HG02763 (cell line): ENCODE data around the gene DPYSL3.

Experiments
- ATAC-seq: cut with Tn5 transposase; IDR thresholded peaks from one replicate; pipeline ENCODE4 v1.9.1; 2021; ENCODE audit warnings: mild to moderate bottlenecking, moderate library complexity; ENCODE audit not compliant: unreplicated experiment

The DPYSL3 gene

GRCh38 chr5:147441191-147441695 is 68.6 kb downstream of the DPYSL3 start:
- ATAC-seq = no peak

GRCh38 chr5:147439254-147439653 is 70.6 kb downstream of the DPYSL3 start:
- no peak for ATAC-seq

- ATAC-seq = no peak
Measured at GRCh38 chr5:147437161-147437596, 72.7 kb downstream of the DPYSL3 start.

GRCh38 chr5:147436596-147436995 is 73.3 kb downstream of the DPYSL3 start:
- ATAC-seq = peak; percentile 56

GRCh38 chr5:147434049-147434448 is 75.8 kb downstream of the DPYSL3 start:
- no peak for ATAC-seq

- ATAC-seq = no peak
Measured at GRCh38 chr5:147432323-147432722, 77.5 kb downstream of the DPYSL3 start.

GRCh38 chr5:147431586-147431985 is 78.3 kb downstream of the DPYSL3 start:
- no peak for ATAC-seq

- ATAC-seq = no peak
Measured at GRCh38 chr5:147430628-147431027, 79.2 kb downstream of the DPYSL3 start.

GRCh38 chr5:147427521-147428401 is 82.1 kb downstream of the DPYSL3 start:
- ATAC-seq = no peak

- no peak for ATAC-seq
Measured at GRCh38 chr5:147426640-147427327, 83.1 kb downstream of the DPYSL3 start.

GRCh38 chr5:147418613-147419012 is 91.3 kb downstream of the DPYSL3 start:
- ATAC-seq = no peak

- no peak for ATAC-seq
Measured at GRCh38 chr5:147417135-147417813, 92.6 kb downstream of the DPYSL3 start.

- ATAC-seq = no peak
Measured at GRCh38 chr5:147415651-147416050, 94.2 kb downstream of the DPYSL3 start.

GRCh38 chr5:147413266-147413665 is 96.6 kb downstream of the DPYSL3 start:
- ATAC-seq = no peak

- no peak for ATAC-seq
Measured at GRCh38 chr5:147412561-147412960, 97.3 kb downstream of the DPYSL3 start.

- ATAC-seq = no peak
Measured at GRCh38 chr5:147411359-147412319, 98.2 kb downstream of the DPYSL3 start.

- ATAC-seq = no peak
Measured at GRCh38 chr5:147410496-147411358, 99.1 kb downstream of the DPYSL3 start.

- ATAC-seq = no peak
Measured at GRCh38 chr5:147408980-147409379, 100.9 kb downstream of the DPYSL3 start.

GRCh38 chr5:147407094-147407681 is 102.7 kb downstream of the DPYSL3 start:
- no peak for ATAC-seq
